GM23338 (cell line): ENCODE results near the gene GOLGA7B. TPM values are rescaled to one million over a fixed set of nuclear protein-coding genes. Genes with fewer than 3 reads are reported as not detected.

Source experiments
- ATAC-seq: fragments of 200-7000 bp; cut with Tn5 transposase; 3 replicates; pipeline ENCODE4 v1.9.1; 2020
- DNase-seq: peaks from one replicate; pipeline ENCODE4 v3.0.0-alpha.2; 2015; ENCODE audit warnings: low spot score
- H2AFZ ChIP-seq: fragments of 200-600 bp; sonication (generic); 2 replicates; pipeline ENCODE4 v1.8.0; 2016; ENCODE audit warnings: antibody characterized with exemption, mild to moderate bottlenecking, moderate library complexity
- H3F3A ChIP-seq: fragments of 200-600 bp; sonication (generic); replicated peaks from 2 replicates; pipeline ENCODE4 v1.8.0; 2017; ENCODE audit warnings: antibody characterized with exemption, mixed run types, low read depth
- H3K27ac ChIP-seq: fragments of 200-600 bp; sonication (generic); 2 replicates; pipeline ENCODE4 v1.6.1; 2016; ENCODE audit warnings: low read depth
- H3K27me3 ChIP-seq: fragments of 200-600 bp; sonication (generic); 2 replicates; pipeline ENCODE4 v1.8.0; 2016; ENCODE audit warnings: mild to moderate bottlenecking, mixed run types, moderate library complexity; ENCODE audit not compliant: insufficient read depth
- H3K36me3 ChIP-seq: fragments of 200-600 bp; sonication (generic); 2 replicates; pipeline ENCODE4 v1.8.0; 2016; ENCODE audit warnings: mild to moderate bottlenecking; ENCODE audit not compliant: insufficient read depth
- H3K4me1 ChIP-seq: fragments of 200-600 bp; sonication (generic); 2 replicates; pipeline ENCODE4 v1.8.0; 2016; ENCODE audit warnings: mild to moderate bottlenecking, moderate library complexity; ENCODE audit not compliant: insufficient read depth
- H3K4me2 ChIP-seq: fragments of 200-600 bp; sonication (generic); 2 replicates; pipeline ENCODE4 v1.7.1; 2017; ENCODE audit warnings: mixed run types
- H3K4me3 ChIP-seq: fragments of 200-600 bp; sonication (generic); 2 replicates; pipeline ENCODE4 v1.6.1; 2016; ENCODE audit warnings: mixed run types
- H3K79me2 ChIP-seq: fragments of 200-600 bp; sonication (generic); replicated peaks from 2 replicates; pipeline ENCODE4 v1.8.0; 2017; ENCODE audit warnings: mild to moderate bottlenecking; ENCODE audit not compliant: insufficient read depth
- H3K9me2 ChIP-seq: fragments of 200-600 bp; sonication (generic); 2 replicates; pipeline ENCODE4 v1.8.0; 2017; ENCODE audit not compliant: insufficient read depth
- H4K20me1 ChIP-seq: fragments of 200-600 bp; sonication (generic); replicated peaks from 2 replicates; pipeline ENCODE4 v1.8.0; 2017; ENCODE audit warnings: mild to moderate bottlenecking; ENCODE audit not compliant: insufficient read depth
- H3K27ac Mint-ChIP-seq: 2 replicates; pipeline ENCODE4 v1.8.0; 2020; ENCODE audit warnings: inconsistent platforms, mild to moderate bottlenecking, moderate library complexity, mixed read lengths
- H3K27me3 Mint-ChIP-seq: 3 replicates; pipeline ENCODE4 v1.8.0; 2022; ENCODE audit warnings: low read depth, mild to moderate bottlenecking, moderate library complexity, mixed read lengths, inconsistent platforms; ENCODE audit not compliant: insufficient read depth, poor library complexity
- H3K36me3 Mint-ChIP-seq: 3 replicates; pipeline ENCODE4 v1.8.0; 2021; ENCODE audit warnings: low read depth, mild to moderate bottlenecking, inconsistent platforms, moderate library complexity, mixed read lengths
- H3K4me1 Mint-ChIP-seq: 3 replicates; pipeline ENCODE4 v1.8.0; 2020; ENCODE audit warnings: mild to moderate bottlenecking, inconsistent platforms, mixed read lengths
- H3K4me3 Mint-ChIP-seq: 3 replicates; pipeline ENCODE4 v1.8.0; 2021; ENCODE audit warnings: moderate library complexity, mild to moderate bottlenecking, inconsistent platforms, mixed read lengths
- H3K9me3 Mint-ChIP-seq: 3 replicates; pipeline ENCODE4 v1.8.0; 2020; ENCODE audit warnings: moderate library complexity, mild to moderate bottlenecking, inconsistent platforms, mixed read lengths
- CREB1 ChIP-seq: fragments of 250-450 bp; sonication (Bioruptor Pico); IDR thresholded peaks from 2 replicates; pipeline ENCODE4 v1.5.0; 2020; ENCODE audit warnings: low read depth, mild to moderate bottlenecking, moderate library complexity
- CTCF ChIP-seq, 2 experiments: fragments of 200-600 bp in 1 of 2; sonication (generic) in 1 of 2; conservative IDR thresholded peaks; 2 replicates each; pipeline versions ENCODE4 v1.5.1 to v1.6.1; 2016 to 2017; ENCODE audit warnings: antibody characterized with exemption in 2 of 2, low read depth in 2 of 2, mild to moderate bottlenecking in 2 of 2, moderate library complexity in 1 of 2
- EZH2 ChIP-seq: fragments of 200-600 bp; sonication (generic); IDR thresholded peaks from one replicate; pipeline ENCODE4 v1.8.0; 2017; ENCODE audit warnings: antibody characterized with exemption, mild to moderate bottlenecking, low read depth; ENCODE audit not compliant: unreplicated experiment
- EZH2phosphoT487 ChIP-seq: fragments of 200-600 bp; sonication (generic); IDR thresholded peaks from one replicate; pipeline ENCODE4 v1.8.1; 2018; ENCODE audit warnings: antibody characterized with exemption; ENCODE audit not compliant: unreplicated experiment
- JUNB ChIP-seq: IDR thresholded peaks from one replicate; pipeline ENCODE4 v1.6.1; 2016; ENCODE audit warnings: antibody characterized with exemption; ENCODE audit not compliant: unreplicated experiment
- NANOG ChIP-seq: IDR thresholded peaks from 2 replicates; pipeline ENCODE4 v1.6.1; 2016; ENCODE audit warnings: antibody characterized with exemption, borderline replicate concordance
- POLR2AphosphoS5 ChIP-seq: IDR thresholded peaks from 2 replicates; pipeline ENCODE4 v1.6.1; 2016; ENCODE audit warnings: antibody characterized with exemption, low read depth
- REST ChIP-seq: IDR thresholded peaks from one replicate; pipeline ENCODE4 v1.6.1; 2018; ENCODE audit warnings: antibody characterized with exemption; ENCODE audit not compliant: unreplicated experiment
- STAT1 ChIP-seq: IDR thresholded peaks from one replicate; pipeline ENCODE4 v1.6.1; 2016; ENCODE audit warnings: antibody characterized with exemption; ENCODE audit not compliant: unreplicated experiment
- ZNF114 ChIP-seq: fragments of 250-450 bp; sonication (Bioruptor Pico); IDR thresholded peaks from 2 replicates; pipeline ENCODE4 v1.5.0; 2020; ENCODE audit warnings: mild to moderate bottlenecking, moderate library complexity
- ZNF331 ChIP-seq: fragments of 250-450 bp; sonication (Bioruptor Pico); IDR thresholded peaks from 2 replicates; pipeline ENCODE4 v1.5.0; 2020; ENCODE audit warnings: low read depth, mild to moderate bottlenecking, moderate library complexity
- polyA plus RNA-seq: library from polyadenylated mRNA; unstranded; fragments of >200 nt; fragmentation: Nextera tagmentation; extraction: Ambion mirVana; gene quantifications from 2 replicates; pipeline ENCODE4 v1.2.1, GENCODE V29; 2016
- total RNA-seq: library from RNA; depleted of rRNA; stranded (reverse); fragments of >200 nt; shearing (Covaris generic); gene quantifications from 2 replicates; pipeline ENCODE4 v1.2.3, GENCODE V29; 2014
- TF ChIP-seq, protein P1 (sequence below): fragments of 250-450 bp; sonication (Bioruptor Pico); IDR thresholded peaks from 2 replicates; pipeline ENCODE4 v1.5.0; 2020; ENCODE audit warnings: mild to moderate bottlenecking, moderate library complexity
- TF ChIP-seq, protein P2 (sequence below): IDR thresholded peaks from 2 replicates; pipeline ENCODE4 v1.6.1; 2016; ENCODE audit warnings: antibody characterized with exemption

The GOLGA7B gene
- total and polyA plus RNA-seq, 2 experiments from 2014 or later = 0.14 to 0.15 TPM

DNA sequence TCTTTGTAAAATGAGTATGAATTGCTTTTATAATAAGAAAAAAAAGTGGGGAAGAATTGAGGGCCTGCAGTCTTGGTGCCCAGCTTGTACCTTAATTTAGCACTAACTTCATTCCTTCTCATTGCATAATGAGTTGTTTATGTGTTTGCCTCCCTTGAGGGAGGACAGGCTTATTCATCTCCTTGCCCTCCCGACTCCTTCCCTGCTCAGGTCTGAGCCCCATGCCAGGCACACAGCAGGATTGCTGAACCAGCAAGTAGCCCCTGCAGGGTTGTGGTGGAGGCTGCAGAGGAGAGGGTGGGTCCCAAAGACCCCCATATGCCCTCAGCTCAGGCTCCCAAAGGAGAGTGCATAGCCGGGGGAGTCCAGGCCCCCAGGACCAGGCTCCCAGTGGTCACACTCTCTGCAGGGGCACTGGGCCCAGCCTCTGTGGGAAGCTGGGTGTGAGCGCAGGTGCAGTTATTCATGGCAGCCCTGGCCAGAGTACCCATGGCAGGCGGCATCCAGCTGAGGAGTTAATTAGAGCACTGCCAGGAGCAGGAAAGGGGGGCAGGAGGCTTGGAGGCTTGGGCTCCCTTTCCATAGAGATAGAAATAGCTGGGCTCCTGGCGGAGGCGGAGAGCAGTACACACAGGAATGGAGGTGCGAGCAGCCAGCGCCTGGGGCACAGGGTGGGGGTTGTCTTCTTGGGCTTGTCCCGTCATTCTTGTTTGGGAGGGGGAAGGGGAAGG, 28.2 kb upstream of the GOLGA7B start:
- H3K4me2 ChIP-seq = no peak overlapping the region
- no peak overlapping the region for H2AFZ ChIP-seq
- peak; percentile 79 for ATAC-seq

More for the DNA sequence above, 28.2 kb upstream of the GOLGA7B start:
- Histone ChIP-seq H3K4me1 (no peaks in the 10 kb centered on the region), H3K9me2 (no peaks in the 10 kb centered on the region), H3F3A (no peaks in the 10 kb centered on the region), H3K27me3 (no peaks in the 10 kb centered on the region), H3K27ac (no peak overlapping the region), H3K36me3 (no peaks in the 10 kb centered on the region), H3K79me2 (no peaks in the 10 kb centered on the region), H3K4me3 (no peak overlapping the region), H4K20me1 (no peaks in the 10 kb centered on the region)
- Mint-ChIP-seq H3K4me3 (no peak overlapping the region), H3K9me3 (no peaks in the 10 kb centered on the region), H3K27me3 (peaks cover 12% of the 10 kb centered on the region), H3K27ac (no peak overlapping the region), H3K4me1 (peaks cover 10% of the 10 kb centered on the region), H3K36me3 (no peaks in the 10 kb centered on the region)
- DNase-seq = peak; percentile 44
- TF ChIP-seq EZH2 = no peak
- TF ChIP-seq REST = no peak
- TF ChIP-seq ZNF331 (CRISPR knock-in tag) = no peak
- TF ChIP-seq STAT1 = no peak
- TF ChIP-seq, protein P1, sequence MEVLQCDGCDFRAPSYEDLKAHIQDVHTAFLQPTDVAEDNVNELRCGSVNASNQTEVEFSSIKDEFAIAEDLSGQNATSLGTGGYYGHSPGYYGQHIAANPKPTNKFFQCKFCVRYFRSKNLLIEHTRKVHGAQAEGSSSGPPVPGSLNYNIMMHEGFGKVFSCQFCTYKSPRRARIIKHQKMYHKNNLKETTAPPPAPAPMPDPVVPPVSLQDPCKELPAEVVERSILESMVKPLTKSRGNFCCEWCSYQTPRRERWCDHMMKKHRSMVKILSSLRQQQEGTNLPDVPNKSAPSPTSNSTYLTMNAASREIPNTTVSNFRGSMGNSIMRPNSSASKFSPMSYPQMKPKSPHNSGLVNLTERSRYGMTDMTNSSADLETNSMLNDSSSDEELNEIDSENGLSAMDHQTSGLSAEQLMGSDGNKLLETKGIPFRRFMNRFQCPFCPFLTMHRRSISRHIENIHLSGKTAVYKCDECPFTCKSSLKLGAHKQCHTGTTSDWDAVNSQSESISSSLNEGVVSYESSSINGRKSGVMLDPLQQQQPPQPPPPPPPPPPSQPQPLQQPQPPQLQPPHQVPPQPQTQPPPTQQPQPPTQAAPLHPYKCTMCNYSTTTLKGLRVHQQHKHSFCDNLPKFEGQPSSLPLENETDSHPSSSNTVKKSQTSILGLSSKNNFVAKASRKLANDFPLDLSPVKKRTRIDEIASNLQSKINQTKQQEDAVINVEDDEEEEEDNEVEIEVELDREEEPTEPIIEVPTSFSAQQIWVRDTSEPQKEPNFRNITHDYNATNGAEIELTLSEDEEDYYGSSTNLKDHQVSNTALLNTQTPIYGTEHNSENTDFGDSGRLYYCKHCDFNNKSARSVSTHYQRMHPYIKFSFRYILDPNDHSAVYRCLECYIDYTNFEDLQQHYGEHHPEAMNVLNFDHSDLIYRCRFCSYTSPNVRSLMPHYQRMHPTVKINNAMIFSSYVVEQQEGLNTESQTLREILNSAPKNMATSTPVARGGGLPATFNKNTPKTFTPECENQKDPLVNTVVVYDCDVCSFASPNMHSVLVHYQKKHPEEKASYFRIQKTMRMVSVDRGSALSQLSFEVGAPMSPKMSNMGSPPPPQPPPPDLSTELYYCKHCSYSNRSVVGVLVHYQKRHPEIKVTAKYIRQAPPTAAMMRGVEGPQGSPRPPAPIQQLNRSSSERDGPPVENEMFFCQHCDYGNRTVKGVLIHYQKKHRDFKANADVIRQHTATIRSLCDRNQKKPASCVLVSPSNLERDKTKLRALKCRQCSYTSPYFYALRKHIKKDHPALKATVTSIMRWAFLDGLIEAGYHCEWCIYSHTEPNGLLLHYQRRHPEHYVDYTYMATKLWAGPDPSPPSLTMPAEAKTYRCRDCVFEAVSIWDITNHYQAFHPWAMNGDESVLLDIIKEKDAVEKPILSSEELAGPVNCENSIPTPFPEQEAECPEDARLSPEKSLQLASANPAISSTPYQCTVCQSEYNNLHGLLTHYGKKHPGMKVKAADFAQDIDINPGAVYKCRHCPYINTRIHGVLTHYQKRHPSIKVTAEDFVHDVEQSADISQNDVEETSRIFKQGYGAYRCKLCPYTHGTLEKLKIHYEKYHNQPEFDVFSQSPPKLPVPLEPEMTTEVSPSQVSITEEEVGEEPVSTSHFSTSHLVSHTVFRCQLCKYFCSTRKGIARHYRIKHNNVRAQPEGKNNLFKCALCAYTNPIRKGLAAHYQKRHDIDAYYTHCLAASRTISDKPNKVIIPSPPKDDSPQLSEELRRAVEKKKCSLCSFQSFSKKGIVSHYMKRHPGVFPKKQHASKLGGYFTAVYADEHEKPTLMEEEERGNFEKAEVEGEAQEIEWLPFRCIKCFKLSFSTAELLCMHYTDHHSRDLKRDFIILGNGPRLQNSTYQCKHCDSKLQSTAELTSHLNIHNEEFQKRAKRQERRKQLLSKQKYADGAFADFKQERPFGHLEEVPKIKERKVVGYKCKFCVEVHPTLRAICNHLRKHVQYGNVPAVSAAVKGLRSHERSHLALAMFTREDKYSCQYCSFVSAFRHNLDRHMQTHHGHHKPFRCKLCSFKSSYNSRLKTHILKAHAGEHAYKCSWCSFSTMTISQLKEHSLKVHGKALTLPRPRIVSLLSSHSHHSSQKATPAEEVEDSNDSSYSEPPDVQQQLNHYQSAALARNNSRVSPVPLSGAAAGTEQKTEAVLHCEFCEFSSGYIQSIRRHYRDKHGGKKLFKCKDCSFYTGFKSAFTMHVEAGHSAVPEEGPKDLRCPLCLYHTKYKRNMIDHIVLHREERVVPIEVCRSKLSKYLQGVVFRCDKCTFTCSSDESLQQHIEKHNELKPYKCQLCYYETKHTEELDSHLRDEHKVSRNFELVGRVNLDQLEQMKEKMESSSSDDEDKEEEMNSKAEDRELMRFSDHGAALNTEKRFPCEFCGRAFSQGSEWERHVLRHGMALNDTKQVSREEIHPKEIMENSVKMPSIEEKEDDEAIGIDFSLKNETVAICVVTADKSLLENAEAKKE (CRISPR knock-in tag) = no peak
- TF ChIP-seq JUNB = no peak
- TF ChIP-seq, protein P2, sequence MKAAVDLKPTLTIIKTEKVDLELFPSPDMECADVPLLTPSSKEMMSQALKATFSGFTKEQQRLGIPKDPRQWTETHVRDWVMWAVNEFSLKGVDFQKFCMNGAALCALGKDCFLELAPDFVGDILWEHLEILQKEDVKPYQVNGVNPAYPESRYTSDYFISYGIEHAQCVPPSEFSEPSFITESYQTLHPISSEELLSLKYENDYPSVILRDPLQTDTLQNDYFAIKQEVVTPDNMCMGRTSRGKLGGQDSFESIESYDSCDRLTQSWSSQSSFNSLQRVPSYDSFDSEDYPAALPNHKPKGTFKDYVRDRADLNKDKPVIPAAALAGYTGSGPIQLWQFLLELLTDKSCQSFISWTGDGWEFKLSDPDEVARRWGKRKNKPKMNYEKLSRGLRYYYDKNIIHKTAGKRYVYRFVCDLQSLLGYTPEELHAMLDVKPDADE = no peak
- TF ChIP-seq ZNF114 (CRISPR knock-in tag) = no peak
- no peak for TF ChIP-seq POLR2AphosphoS5
- no peak for TF ChIP-seq EZH2phosphoT487
- TF ChIP-seq CREB1 (CRISPR knock-in tag) = no peak
- no peak for TF ChIP-seq NANOG
- TF ChIP-seq CTCF (conservative IDR thresholded peaks at IDR 0.05; ENCODE audit: low read depth in 2 of 2) = no peak
